Measurements from ENCODE around the gene RIPPLY1.

- TF ChIP-seq RAD21 (CRISPR knock-in tag; conservative IDR thresholded peaks at IDR 0.05 in 1 of 2, IDR thresholded peaks at IDR 0.05 in 1 of 2): no peak
- TF ChIP-seq CTCF (IDR thresholded peaks at IDR 0.05 in 2 of 3, conservative IDR thresholded peaks at IDR 0.05 in 1 of 3; ENCODE audit: insufficient read depth in 2 of 3, low read depth in 1 of 3, low read length in 3 of 3): no peak
- no peak for TF ChIP-seq EHMT2 (IDR thresholded peaks at IDR 0.05)
- TF ChIP-seq ZNF184 (CRISPR knock-in tag; IDR thresholded peaks at IDR 0.05): no peak
- TF ChIP-seq ZNF449 (CRISPR knock-in tag; IDR thresholded peaks at IDR 0.05): no peak
- no peak for TF ChIP-seq FOXP1 (CRISPR knock-in tag; IDR thresholded peaks at IDR 0.05)
- TF ChIP-seq ZNF143 (CRISPR knock-in tag; IDR thresholded peaks at IDR 0.05): no peak
- TF ChIP-seq RFX5 (IDR thresholded peaks at IDR 0.05; ENCODE audit: low read depth, low read length): no peak
- no peak for TF ChIP-seq PTBP1 (IDR thresholded peaks at IDR 0.05; ENCODE audit: low read depth, low read length)
- TF ChIP-seq, protein P1, sequence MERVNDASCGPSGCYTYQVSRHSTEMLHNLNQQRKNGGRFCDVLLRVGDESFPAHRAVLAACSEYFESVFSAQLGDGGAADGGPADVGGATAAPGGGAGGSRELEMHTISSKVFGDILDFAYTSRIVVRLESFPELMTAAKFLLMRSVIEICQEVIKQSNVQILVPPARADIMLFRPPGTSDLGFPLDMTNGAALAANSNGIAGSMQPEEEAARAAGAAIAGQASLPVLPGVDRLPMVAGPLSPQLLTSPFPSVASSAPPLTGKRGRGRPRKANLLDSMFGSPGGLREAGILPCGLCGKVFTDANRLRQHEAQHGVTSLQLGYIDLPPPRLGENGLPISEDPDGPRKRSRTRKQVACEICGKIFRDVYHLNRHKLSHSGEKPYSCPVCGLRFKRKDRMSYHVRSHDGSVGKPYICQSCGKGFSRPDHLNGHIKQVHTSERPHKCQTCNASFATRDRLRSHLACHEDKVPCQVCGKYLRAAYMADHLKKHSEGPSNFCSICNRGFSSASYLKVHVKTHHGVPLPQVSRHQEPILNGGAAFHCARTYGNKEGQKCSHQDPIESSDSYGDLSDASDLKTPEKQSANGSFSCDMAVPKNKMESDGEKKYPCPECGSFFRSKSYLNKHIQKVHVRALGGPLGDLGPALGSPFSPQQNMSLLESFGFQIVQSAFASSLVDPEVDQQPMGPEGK (CRISPR knock-in tag; IDR thresholded peaks at IDR 0.05; ENCODE audit: borderline replicate concordance): no peak
- TF ChIP-seq ZSCAN32 (CRISPR knock-in tag; IDR thresholded peaks at IDR 0.05): no peak
- no peak for TF ChIP-seq HNRNPLL (IDR thresholded peaks at IDR 0.05; ENCODE audit: low read depth, low read length, poor library complexity, severe bottlenecking)
Measured at GRCh38 chrX:106932960-106933537, 29.9 kb upstream of the RIPPLY1 start.
